Dedifferentiated amniotic fluid mesenchymal stem cell (primary cell): ENCODE data around the gene TYMP.

ENCODE experiments used
- DNase-seq: peaks from one replicate; pipeline ENCODE4 v3.0.0-alpha.2; 2016; ENCODE audit errors: extremely low spot score

The TYMP gene

GRCh38 chr22:50529897-50530579 is at the start of gene TYMP:
TYMP (minus strand) TSS chr22:50530012; CDS start chr22:50529709, 303 bp downstream.
- no peak for DNase-seq

- no peak for DNase-seq
Observed at GRCh38 chr22:50578776-50579310, 49.0 kb upstream of the TYMP start.

- no peak for DNase-seq
Observed at GRCh38 chr22:50577987-50578775, 48.4 kb upstream of the TYMP start, which contains the start of gene CPT1B. CPT1B (minus strand) TSS chr22:50578427; CDS start chr22:50577915, 512 bp downstream.

GRCh38 chr22:50577697-50577986 is 47.8 kb upstream of the TYMP start:
- DNase-seq = no peak

GRCh38 chr22:50576806-50577696 is 47.2 kb upstream of the TYMP start:
- DNase-seq = no peak

GRCh38 chr22:50576070-50576469 is 46.3 kb upstream of the TYMP start:
- DNase-seq = no peak

- no peak for DNase-seq
Observed at GRCh38 chr22:50575426-50575941, 45.7 kb upstream of the TYMP start.

GRCh38 chr22:50574383-50574755 is 44.6 kb upstream of the TYMP start:
- DNase-seq = no peak

GRCh38 chr22:50573491-50574382 is 43.9 kb upstream of the TYMP start:
- DNase-seq = no peak

GRCh38 chr22:50572965-50573364 is 43.2 kb upstream of the TYMP start:
- no peak for DNase-seq

GRCh38 chr22:50571264-50572175 is 41.7 kb upstream of the TYMP start:
- no peak for DNase-seq

GRCh38 chr22:50570861-50571260 is 41.0 kb upstream of the TYMP start:
- DNase-seq = no peak

- DNase-seq = no peak
Observed at GRCh38 chr22:50569896-50570535, 40.2 kb upstream of the TYMP start.

GRCh38 chr22:50569041-50569459 is 39.2 kb upstream of the TYMP start:
- no peak for DNase-seq

- no peak for DNase-seq
Observed at GRCh38 chr22:50568626-50569025, 38.8 kb upstream of the TYMP start.

GRCh38 chr22:50567721-50568252 is 38.0 kb upstream of the TYMP start:
- DNase-seq = no peak

GRCh38 chr22:50564289-50564688 is 34.5 kb upstream of the TYMP start:
- no peak for DNase-seq

GRCh38 chr22:50563413-50564160 is 33.8 kb upstream of the TYMP start:
- DNase-seq = no peak
